NCI-H2081 (cell line): ENCODE data around the gene SPRED2.

Experiments
- DNase-seq, 2 experiments: peaks; one replicate each; lab custom pipeline; 2025; lab: John Stamatoyannopoulos, UW

The SPRED2 gene

GRCh38 chr2:65277118-65277517, 155.3 kb downstream of the SPRED2 start:
- no peak for DNase-seq

- no peak for DNase-seq
These were observed 155.8 kb downstream of the SPRED2 start for GRCh38 chr2:65276609-65277008.

GRCh38 chr2:65275141-65275915, 157.1 kb downstream of the SPRED2 start:
- no peak for DNase-seq

GRCh38 chr2:65273344-65273743, 159.1 kb downstream of the SPRED2 start:
- DNase-seq = no peak

- DNase-seq = no peak
These were observed 163.4 kb downstream of the SPRED2 start for GRCh38 chr2:65268957-65269356.

GRCh38 chr2:65267008-65267407, 165.4 kb downstream of the SPRED2 start:
- DNase-seq = no peak

- no peak for DNase-seq
These were observed 166.7 kb downstream of the SPRED2 start for GRCh38 chr2:65265671-65266045.

- DNase-seq = peak; percentile 42 to 61
These were observed 167.4 kb downstream of the SPRED2 start for GRCh38 chr2:65264821-65265670.

- DNase-seq = no peak
These were observed 168.4 kb downstream of the SPRED2 start for GRCh38 chr2:65263986-65264385.

GRCh38 chr2:65263262-65263661, 169.1 kb downstream of the SPRED2 start:
- no peak for DNase-seq

- DNase-seq = no peak
These were observed 170.7 kb downstream of the SPRED2 start for GRCh38 chr2:65261676-65262075.
